Muscle of leg (tissue), 11 donors: ENCODE results near the gene ACTN2. TPM values are rescaled to one million over a fixed set of nuclear protein-coding genes. Genes with fewer than 3 reads are reported as not detected.

Experiments
- DNase-seq: peaks from one replicate; pipeline ENCODE4 v3.0.0; 2013
- H3K27ac ChIP-seq: one replicate; pipeline ENCODE4 v1.5.1; 2013; ENCODE audit warnings: mild to moderate bottlenecking, low read length, control low read depth
- H3K27me3 ChIP-seq: one replicate; pipeline ENCODE4 v1.6.1; 2013; ENCODE audit warnings: low read length; ENCODE audit not compliant: control insufficient read depth, insufficient read depth
- H3K36me3 ChIP-seq: one replicate; pipeline ENCODE4 v1.6.1; 2013; ENCODE audit warnings: low read length; ENCODE audit not compliant: control insufficient read depth, insufficient read depth
- H3K4me1 ChIP-seq: one replicate; pipeline ENCODE4 v1.6.1; 2013; ENCODE audit warnings: low read length; ENCODE audit not compliant: control insufficient read depth, insufficient read depth
- H3K4me3 ChIP-seq: one replicate; pipeline ENCODE4 v1.5.1; 2013; ENCODE audit warnings: low read length, control low read depth
- H3K9me3 ChIP-seq: replicated peaks from 2 replicates; pipeline ENCODE4 v1.6.1; 2013; ENCODE audit warnings: low read depth, low read length; ENCODE audit not compliant: control insufficient read depth
- WGBS: methylation state at CpG from one replicate; pipeline ENCODE4 v1.1.5; 2013; ENCODE audit warnings: missing lambda C conversion rate; ENCODE audit not compliant: insufficient coverage; 5-methylcytosine and 5-hydroxymethylcytosine counted together
- polyA plus RNA-seq, 8 donors: library from polyadenylated mRNA; unstranded; fragments of 120-200 nt; gene quantifications; one replicate each; pipeline versions ENCODE4 v1.2.1 to v1.2.3, GENCODE V29; 2013; ENCODE audit warnings: inconsistent platforms in 1 of 8, low replicate concordance in 1 of 8; ENCODE audit not compliant: insufficient read length in 8 of 8, insufficient read depth in 1 of 8
- total RNA-seq: library from RNA; stranded (reverse); fragments of 120-200 nt; gene quantifications from one replicate; pipeline ENCODE4 v1.2.4, GENCODE V29; 2013

ACTN2 gene
- total and polyA plus RNA-seq, 9 donors = 522 to 1,966 (median 1,348) TPM

DNA sequence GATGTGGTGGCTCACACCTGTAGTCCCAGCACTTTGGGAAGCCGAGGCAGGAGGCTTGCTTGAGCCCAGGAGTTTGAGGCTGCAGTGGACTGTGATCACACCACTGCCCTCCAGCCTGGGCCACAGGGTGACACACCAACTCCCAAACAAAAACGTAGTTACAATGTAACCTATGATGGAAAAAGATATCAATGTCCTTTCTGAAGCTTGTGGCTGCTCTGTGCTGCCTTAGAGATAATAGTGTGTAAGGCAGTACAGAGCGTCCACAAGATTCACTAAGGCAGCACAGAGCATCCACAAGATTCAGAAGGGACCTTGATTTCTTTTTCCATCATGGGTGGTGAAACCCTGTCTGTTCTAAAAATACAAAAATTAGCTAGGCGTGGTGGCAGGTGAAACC is 42.5 kb downstream of the ACTN2 start:
- Histone ChIP-seq H3K4me3 (no peak overlapping the region), H3K4me1 (peaks cover 29% of the 10 kb centered on the region), H3K36me3 (peaks cover 25% of the 10 kb centered on the region), H3K27ac (no peak overlapping the region), H3K27me3 (no peaks in the 10 kb centered on the region), H3K9me3 (no peaks in the 10 kb centered on the region)
- 100% methylated on average over 1 of the region's 4 CpGs for WGBS
- DNase-seq = no peak

DNA sequence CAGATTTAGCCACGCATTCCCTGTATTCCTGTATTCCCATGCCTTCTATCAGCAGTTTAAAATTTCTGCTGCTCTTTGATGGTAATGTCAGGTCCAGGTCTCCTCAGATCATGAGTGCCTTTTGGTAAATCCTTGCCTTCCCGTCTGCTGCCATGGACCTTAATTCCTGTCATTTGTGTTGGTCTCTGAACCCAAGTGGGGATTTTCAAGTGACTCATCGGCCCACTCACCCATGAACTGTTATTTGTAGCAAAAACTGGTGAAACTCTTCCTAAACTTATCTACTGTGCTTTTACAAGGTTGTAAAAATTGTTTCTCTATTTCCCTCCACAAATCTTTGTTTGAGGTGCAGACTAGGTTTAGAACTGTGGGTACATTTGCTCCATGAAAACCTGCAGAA is 47.4 kb downstream of the ACTN2 start:
- Histone ChIP-seq H3K27ac (no peak overlapping the region), H3K4me3 (no peak overlapping the region), H3K9me3 (no peaks in the 10 kb centered on the region), H3K4me1 (peaks cover 5% of the 10 kb centered on the region), H3K27me3 (no peaks in the 10 kb centered on the region), H3K36me3 (peaks cover 47% of the 10 kb centered on the region)
- no peak for DNase-seq
- WGBS = 70% methylated on average over 2 of the region's 3 CpGs

DNA sequence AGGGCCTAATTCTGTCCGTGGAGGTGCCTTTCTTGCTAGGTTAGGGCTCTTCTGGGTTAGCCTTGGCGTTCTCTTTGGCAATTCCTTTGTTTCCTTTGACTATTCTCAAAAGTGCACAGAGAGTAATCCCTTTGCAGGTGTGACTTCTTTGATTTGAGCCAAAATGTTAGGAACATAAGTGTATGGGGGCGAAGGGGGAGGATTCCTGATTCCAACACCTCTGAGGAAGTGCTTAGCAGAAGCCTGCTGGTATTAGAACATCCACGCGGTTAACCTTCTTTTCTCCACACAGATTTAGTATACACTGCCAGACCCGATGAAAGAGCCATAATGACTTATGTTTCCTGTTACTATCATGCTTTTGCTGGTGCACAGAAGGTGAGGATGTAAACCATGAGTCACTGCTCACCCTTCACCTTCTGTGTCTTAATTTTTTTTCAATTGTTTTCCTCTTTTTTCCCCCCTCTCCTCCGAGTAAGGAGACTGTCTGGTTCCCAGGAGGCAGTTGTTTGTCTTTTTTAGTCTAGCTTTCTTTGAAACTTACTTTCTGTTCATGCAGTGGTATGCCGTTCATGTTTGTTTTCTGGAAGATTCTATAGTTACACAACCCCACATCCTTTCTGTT is 48.0 kb downstream of the ACTN2 start:
- peaks cover 48% of the 10 kb centered on the region for H3K36me3 ChIP-seq
- no peak overlapping the region for H3K27ac ChIP-seq
- WGBS = 40% methylated on average over 1 of the region's 8 CpGs
- peaks cover 5% of the 10 kb centered on the region for H3K4me1 ChIP-seq
- no peak overlapping the region for H3K4me3 ChIP-seq
- H3K9me3 ChIP-seq = no peaks in the 10 kb centered on the region
- no peaks in the 10 kb centered on the region for H3K27me3 ChIP-seq
- no peak for DNase-seq

DNA sequence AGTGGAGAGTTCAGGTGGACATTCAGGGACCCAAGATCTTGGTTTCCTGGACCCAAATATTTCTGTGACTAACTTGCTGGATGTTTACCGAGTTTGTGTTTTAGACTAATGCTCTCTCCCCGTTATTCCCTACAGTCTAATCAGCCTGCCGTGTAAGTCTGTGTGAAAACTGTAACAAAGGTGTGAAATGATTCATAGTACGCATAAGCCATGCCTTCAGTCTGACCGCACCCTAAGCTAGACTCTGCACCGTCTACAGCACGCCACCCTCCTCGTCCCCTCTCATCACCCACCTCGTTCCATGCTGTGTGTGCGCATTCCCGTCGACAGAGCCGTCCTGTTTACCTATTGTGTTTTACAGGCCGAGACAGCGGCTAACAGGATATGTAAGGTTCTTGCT is 50.5 kb downstream of the ACTN2 start:
- Histone ChIP-seq H3K36me3 (peaks cover 63% of the 10 kb centered on the region), H3K27ac (no peak overlapping the region), H3K9me3 (no peaks in the 10 kb centered on the region), H3K4me1 (peaks cover 5% of the 10 kb centered on the region), H3K4me3 (no peak overlapping the region), H3K27me3 (no peaks in the 10 kb centered on the region)
- 88% methylated on average over 7 of the region's 15 CpGs for WGBS
- no peak for DNase-seq

- no peaks in the 10 kb centered on the region for H3K4me1 ChIP-seq
- no peaks in the 10 kb centered on the region for H3K27me3 ChIP-seq
- no peaks in the 10 kb centered on the region for H3K9me3 ChIP-seq
- peaks cover 66% of the 10 kb centered on the region for H3K36me3 ChIP-seq
- DNase-seq = no peak
- H3K4me3 ChIP-seq = no peak overlapping the region
- H3K27ac ChIP-seq = no peak overlapping the region
- 68% methylated on average over 11 of the region's 11 CpGs for WGBS
These were observed 55.5 kb downstream of the ACTN2 start for GRCh38 chr1:236741753-236742152.

DNA sequence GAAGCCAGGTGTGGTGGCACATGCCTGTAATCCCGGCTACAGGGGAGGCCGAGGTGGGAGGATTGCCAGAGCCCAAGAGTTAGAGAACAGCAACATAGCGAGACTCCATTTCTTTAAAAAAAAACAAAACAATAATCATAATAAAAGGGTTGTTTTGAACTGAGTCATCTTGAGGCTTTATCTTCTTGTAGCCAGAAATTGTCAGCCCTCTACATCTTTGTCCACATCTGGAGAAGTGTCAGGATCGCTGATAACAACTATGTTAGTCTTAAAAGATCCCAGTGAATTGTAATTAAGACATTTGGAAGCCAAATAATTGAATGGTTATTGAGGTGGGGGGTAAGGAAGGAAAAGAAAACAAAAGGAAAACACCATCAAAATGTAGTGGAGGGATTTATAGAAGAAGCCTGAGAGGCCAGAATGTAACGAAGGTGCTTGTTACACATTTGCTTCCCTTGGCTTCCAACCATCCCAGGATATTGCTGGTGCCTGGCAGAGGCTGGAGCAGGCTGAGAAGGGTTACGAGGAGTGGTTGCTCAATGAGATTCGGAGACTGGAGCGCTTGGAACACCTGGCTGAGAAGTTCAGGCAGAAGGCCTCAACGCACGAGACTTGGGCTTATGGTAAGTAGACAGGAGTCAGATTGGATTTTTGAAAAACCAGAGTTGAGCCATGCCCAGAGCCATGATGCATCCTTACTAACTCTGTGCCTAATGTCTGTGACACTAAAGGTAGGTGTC is 56.3 kb downstream of the ACTN2 start:
- WGBS = 94% methylated on average over 5 of the region's 10 CpGs
- no peak for DNase-seq
- H3K4me3 ChIP-seq = no peak overlapping the region
- no peaks in the 10 kb centered on the region for H3K4me1 ChIP-seq
- H3K36me3 ChIP-seq = peaks cover 69% of the 10 kb centered on the region
- no peak overlapping the region for H3K27ac ChIP-seq
- no peaks in the 10 kb centered on the region for H3K27me3 ChIP-seq
- no peaks in the 10 kb centered on the region for H3K9me3 ChIP-seq

DNA sequence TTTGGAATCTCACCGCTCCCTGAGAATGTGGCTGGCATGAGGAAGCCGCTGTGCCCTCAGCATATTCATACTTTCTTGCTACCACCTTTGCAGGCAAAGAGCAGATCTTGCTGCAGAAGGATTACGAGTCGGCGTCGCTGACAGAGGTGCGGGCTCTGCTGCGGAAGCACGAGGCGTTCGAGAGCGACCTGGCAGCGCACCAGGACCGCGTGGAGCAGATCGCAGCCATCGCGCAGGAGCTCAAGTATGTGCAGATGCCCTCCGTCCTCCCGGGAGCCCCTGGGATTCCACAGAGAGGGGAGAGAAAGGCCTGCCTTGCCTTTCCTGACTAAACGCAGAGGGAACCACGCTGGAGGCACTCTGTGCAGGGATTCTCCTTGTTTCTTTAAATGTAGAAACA is 58.2 kb downstream of the ACTN2 start:
- no peak for DNase-seq
- WGBS = 93% methylated on average over 19 of the region's 22 CpGs
- H3K36me3 ChIP-seq = peaks cover 76% of the 10 kb centered on the region

DNA sequence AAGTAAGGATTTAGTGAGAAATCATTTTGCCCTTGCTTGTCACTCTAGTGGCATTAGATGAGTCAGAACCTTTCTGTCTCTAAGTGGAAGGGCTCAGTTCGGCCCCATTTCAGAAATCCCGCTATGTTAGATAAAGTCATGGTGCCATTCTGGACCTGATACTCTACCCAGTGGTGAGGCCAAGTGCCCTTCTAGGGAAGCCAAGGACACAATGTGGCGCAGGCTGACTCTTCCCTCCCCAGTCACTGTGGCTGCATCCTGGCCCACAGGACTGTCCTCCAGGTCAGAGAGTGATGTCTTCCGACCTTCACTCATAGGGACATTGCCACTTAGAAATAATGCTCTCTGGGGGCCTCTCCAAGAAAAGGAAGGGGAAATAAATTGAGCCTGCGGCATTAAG is 60.5 kb downstream of the ACTN2 start:
- H3K9me3 ChIP-seq = no peaks in the 10 kb centered on the region
- 81% methylated on average over 2 of the region's 5 CpGs for WGBS
- DNase-seq = no peak
- peaks cover 68% of the 10 kb centered on the region for H3K36me3 ChIP-seq
- no peaks in the 10 kb centered on the region for H3K27me3 ChIP-seq
- no peak overlapping the region for H3K4me3 ChIP-seq
- no peaks in the 10 kb centered on the region for H3K4me1 ChIP-seq
- no peak overlapping the region for H3K27ac ChIP-seq

More for the DNA sequence above, 58.2 kb downstream of the ACTN2 start:
- H3K4me3 ChIP-seq = no peak overlapping the region
- no peaks in the 10 kb centered on the region for H3K27me3 ChIP-seq
- no peaks in the 10 kb centered on the region for H3K9me3 ChIP-seq
- no peaks in the 10 kb centered on the region for H3K4me1 ChIP-seq
- H3K27ac ChIP-seq = no peak overlapping the region

DNA sequence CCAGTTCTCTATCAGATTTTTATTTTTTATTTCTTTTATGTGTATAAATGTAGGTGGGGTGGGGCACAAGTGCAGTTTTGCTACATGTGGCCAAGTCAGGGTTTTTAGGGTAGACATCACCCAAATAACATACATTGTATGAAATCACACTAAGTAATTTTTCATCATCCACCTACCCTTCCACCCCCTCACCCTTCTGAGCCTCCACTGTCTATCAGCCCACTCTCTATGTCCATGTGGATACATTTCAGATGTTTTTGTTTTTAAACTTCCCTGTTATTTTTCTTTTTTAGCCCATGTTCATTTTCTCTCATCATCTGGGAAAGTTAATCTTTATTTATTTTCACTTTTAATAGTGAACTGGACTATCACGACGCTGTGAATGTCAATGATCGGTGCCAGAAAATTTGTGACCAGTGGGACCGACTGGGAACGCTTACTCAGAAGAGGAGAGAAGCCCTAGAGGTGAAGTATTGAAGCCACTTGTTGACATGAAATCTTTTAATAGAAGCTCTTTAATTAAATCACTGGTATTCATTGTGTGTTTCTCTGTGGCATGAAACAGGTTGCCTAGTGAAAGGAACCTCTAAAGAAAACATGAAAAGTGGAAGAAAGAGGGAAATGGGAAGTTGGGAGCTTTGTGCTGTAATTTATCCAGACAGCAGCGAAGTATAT is 61.1 kb downstream of the ACTN2 start:
- H3K9me3 ChIP-seq = no peaks in the 10 kb centered on the region
- no CpG with 5 or more reads among the region's 6 CpGs for WGBS
- peaks cover 63% of the 10 kb centered on the region for H3K36me3 ChIP-seq
- DNase-seq = no peak
- no peak overlapping the region for H3K27ac ChIP-seq
- no peaks in the 10 kb centered on the region for H3K4me1 ChIP-seq
- no peak overlapping the region for H3K4me3 ChIP-seq
- no peaks in the 10 kb centered on the region for H3K27me3 ChIP-seq

DNA sequence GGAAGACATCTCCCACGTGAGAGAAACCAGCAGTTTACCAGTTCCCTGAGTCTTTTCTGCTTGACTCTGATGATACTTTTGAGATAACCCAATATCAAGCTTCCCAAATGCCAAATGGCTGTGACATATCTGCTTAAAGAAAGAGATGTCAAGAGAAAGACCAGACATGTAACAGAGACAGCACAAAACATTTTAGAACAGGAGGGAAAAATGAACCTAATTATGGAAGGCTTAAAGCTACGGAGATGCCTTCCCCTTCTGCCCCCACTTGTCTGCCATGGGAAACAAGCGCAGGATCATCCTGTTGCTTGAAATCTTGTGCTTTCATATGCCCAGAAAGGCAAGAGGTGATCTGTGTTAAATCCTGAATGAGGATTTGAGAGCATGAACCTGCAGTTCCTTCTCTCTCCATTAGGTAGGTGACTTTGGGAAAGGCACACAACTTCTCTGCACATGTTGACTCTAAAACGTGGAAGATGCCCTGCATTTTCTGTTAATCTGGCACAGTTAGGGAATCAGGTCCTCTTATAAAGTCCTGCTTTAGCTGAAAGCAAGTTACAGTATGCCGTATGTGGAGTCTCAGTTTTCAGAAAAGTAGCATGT is 62.1 kb downstream of the ACTN2 start:
- Histone ChIP-seq H3K27me3 (no peaks in the 10 kb centered on the region), H3K9me3 (no peaks in the 10 kb centered on the region), H3K4me3 (no peak overlapping the region), H3K36me3 (peaks cover 60% of the 10 kb centered on the region), H3K27ac (no peak overlapping the region), H3K4me1 (no peaks in the 10 kb centered on the region)
- DNase-seq = no peak
- WGBS = 67% methylated on average over 2 of the region's 5 CpGs
